GM21423 (cell line): ENCODE results near the gene FHIT.
"Not testable (repeated sequence)": the region's sequence is repeated elsewhere in the genome, so short reads cannot be mapped to it uniquely, and the experiment has no call there.

Source experiments
- ATAC-seq: cut with Tn5 transposase; IDR thresholded peaks from one replicate; pipeline ENCODE4 v1.9.1; 2021; ENCODE audit warnings: mild to moderate bottlenecking, moderate library complexity; ENCODE audit not compliant: unreplicated experiment

The FHIT gene

GRCh38 chr3:60737633-60738399 lies 513.4 kb downstream of the FHIT start:
- ATAC-seq, result no peak

GRCh38 chr3:60730371-60730770 lies 520.9 kb downstream of the FHIT start:
- ATAC-seq, result no peak

- no peak for ATAC-seq
Measured at GRCh38 chr3:60729056-60729455, 522.2 kb downstream of the FHIT start.

DNA sequence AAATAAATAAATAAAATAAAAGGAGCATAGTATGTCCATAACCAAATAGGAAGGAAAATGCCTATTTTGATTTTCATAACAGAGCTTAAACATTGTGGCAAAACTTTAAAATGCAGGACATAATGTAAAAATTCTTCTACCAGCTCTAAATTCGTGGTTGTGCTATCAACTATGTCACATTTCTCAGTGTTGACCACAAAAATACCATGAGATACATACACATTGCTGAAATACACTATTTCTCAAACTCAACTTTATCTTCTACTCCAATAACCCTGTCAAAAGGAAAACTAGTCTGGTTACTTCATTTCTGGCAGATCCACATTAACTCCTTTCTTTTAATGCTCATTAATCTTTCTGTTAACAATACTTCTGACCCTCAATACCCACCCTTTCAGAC lies 523.2 kb downstream of the FHIT start:
- no peak for ATAC-seq

DNA sequence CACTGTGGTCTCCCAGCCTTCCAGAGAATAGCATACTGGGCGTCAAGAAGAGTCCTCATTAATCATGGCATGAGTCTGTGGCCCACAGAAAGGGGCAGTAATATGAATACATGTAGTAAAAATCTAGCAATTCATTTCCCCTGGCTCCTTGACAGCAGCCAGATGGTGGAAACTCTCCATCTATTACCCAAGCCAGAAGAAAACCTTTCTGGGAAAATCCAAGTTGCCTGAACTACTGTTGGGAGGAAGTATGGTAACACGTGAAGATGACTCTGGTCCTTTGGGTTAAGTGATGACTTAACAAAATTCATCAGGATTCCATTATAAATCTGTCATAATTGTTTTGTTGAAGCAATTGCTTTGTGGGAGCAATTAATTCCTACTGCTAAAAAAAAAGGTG lies 530.5 kb downstream of the FHIT start:
- no peak for ATAC-seq

GRCh38 chr3:60716573-60716972 lies 534.7 kb downstream of the FHIT start:
- ATAC-seq, result no peak

- no peak for ATAC-seq
Measured at GRCh38 chr3:60708191-60708975, 542.9 kb downstream of the FHIT start.

DNA sequence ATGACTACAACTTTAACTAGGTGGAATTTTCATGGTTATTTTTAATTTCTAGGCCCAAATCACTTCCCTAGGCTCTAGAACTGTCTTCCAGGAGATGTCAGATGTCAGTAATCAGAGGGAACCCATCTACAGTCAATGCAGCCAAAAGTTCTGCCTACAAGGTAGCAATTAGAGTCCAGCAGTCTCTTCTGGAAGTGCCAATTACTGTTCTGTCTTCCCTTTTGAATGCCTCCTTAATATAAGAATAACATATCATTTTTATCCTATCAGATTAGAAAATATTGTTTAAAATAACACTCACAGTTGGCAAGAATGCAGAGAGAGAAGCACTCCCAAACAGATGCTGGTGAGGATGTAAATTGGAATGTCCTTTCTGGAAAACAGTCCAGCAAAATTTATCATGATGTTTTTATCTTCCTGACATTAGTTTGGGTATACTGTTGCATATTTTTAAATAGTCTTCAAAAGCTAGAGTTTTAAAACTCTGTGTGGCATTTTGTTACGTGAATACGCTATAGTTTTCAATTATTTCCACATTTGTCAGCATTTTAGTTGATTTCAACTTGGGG lies 543.7 kb downstream of the FHIT start:
- no peak for ATAC-seq

DNA sequence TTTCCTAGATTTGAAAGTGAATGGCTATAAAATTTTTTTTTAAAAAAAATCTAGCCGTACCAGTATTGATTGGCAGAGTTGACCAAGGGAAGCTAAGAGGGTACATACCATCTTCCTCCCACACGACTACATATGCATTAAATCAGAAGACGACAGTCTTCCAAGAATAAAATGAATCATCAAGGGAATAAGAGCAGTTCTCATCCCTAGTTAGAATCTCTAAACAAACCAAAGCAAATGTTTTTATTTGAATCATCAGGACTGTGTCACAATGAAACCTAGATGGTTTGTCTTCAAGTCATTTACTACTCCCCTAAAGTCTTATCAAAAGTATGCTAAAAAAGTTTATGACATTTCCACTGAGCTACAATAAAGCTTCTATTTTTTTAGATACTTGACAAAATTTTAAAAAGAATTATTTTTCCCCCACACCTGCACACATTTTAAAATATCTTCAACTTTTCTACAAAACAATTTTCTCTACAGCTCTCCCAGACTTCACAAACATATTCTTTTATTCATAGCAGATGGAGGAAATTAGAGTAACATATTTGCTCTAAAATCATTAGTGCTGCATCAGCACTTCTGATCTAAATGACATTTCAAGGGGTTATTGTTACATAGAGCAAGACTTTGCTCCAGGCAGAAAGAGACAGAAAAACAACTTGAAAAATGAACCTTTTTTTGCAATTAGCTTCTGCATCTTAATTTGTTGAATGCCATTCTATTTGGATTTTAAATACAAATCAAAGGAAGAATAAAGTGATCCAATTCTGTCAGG lies 547.1 kb downstream of the FHIT start:
- no peak for ATAC-seq

DNA sequence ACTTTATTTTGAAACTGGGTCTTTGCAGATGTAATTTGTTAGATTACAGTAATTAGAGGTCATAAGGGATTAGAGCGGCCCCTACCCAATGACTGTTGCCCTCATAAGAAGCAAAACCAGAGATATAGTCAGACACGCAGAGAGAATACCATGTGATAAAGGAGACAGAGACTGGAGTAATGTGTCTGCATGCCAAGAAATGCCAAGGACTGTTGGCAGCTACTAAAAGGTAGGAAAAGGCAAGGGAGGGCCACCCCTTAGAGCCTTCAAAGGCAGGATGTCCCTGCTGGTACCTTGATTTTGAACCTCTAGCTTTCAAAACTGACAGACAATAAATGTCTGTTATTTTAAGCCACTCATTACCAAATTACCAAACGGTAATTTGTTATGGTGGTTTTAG lies 548.2 kb downstream of the FHIT start:
- no peak for ATAC-seq

DNA sequence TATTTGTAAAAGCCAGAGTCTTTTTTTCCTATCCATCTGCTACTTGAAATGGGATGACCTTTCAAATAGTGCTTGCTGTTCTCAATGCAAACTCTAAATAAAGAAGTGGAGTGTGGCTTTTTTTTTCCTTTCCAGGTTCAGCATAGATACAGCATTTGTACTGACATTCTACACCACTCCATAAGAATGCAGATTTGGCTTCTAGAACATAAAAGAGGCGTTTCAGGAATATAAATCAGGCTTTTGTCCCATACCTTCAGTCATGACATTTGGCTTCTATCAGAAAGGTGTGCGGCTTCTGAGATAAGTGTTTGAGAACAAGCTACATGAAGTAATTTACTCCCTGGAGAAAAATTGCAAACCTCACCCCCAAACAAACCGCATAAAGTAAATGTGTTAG lies 553.1 kb downstream of the FHIT start:
- ATAC-seq, result no peak

DNA sequence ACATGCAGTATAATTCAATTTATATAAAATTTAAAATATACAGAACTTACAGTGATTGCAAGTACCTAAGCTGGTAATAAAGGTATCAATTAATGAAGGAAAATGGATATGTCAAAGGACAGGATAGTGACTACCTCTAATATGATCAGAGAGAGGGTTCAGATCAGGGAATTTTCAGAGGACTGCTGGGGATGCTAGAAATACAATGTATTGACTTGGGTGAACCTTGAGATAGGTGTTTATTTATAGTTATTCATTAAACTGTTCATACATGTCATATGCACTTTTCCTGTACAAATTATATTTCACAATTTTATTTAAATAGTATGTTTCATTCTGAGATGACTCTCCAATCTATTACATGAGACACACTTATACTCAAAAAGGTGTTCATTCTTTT lies 554.1 kb downstream of the FHIT start:
- ATAC-seq, result no peak

- ATAC-seq, result no peak
Measured at GRCh38 chr3:60696428-60697125, 554.7 kb downstream of the FHIT start.

DNA sequence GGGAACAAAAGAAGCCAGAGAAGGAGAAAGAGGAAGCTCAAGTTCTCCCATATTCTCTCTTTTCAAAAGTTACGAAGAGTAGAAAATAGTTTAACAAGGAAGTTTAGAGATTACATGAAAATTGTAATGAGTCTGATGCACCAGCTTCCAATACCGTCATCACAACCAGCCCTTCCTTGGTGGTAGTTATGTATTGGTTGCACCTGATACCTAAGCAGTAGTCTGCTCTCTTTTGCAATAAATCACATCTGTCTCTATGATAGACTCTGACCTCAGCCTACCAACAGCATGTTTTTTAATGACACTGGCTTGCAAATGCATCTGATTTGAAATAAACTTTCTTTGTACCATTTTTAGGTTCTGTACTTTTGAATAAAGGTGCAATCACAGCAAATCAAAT lies 575.8 kb downstream of the FHIT start:
- ATAC-seq, result no peak

DNA sequence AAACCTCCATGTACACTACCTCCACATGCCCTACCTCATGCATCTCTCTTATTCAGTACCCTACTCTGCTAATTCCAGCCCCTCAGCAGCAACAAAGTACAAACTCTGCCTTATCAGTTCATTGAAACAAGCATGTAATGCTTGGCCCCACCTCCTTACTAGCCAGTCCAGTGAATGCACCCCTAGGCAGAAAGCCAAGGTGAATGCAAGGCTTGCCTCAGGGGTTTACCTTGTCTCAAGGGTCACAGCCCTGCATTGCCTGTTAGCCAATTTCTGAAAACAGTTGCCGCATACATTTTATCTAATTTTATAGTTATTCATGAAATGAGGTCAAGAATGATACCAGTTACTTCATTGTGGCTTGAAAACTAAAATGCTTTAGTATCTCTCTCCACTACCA lies 576.4 kb downstream of the FHIT start:
- ATAC-seq, result no peak

- ATAC-seq, result no peak
Measured at GRCh38 chr3:60673123-60673522, 578.1 kb downstream of the FHIT start.

DNA sequence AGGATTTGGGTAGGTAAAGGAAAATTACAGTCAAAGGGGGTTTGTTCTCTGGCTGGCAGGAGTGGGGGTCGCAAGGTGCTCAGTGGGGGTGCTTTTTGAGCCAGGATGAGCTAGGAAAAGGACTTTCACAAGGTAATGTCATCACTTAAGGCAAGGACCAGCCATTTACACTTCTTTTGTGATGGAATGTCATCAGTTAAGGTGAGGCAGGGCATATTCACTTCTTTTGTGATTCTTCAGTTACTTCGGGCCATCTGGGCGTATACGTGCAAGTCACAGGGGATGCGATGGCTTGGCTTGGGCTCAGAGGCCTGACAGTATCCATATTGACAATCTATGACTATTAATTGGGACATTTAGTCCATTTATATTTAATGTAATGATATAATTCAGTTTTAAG lies 578.9 kb downstream of the FHIT start:
- not testable (repeated sequence) for ATAC-seq

- ATAC-seq, result no peak
Measured at GRCh38 chr3:60669636-60670035, 581.6 kb downstream of the FHIT start.

- no peak for ATAC-seq
Measured at GRCh38 chr3:60660026-60660425, 591.2 kb downstream of the FHIT start.

- no peak for ATAC-seq
Measured at GRCh38 chr3:60659098-60659497, 592.2 kb downstream of the FHIT start.

- ATAC-seq, result peak; percentile 76
Measured at GRCh38 chr3:60657972-60658371, 593.3 kb downstream of the FHIT start.
